Measurements from ENCODE around the gene PPARG.

- no peak for TF ChIP-seq CTCF (IDR thresholded peaks at IDR 0.05)
- no peak for TF ChIP-seq EP300 (IDR thresholded peaks at IDR 0.05)
Observed at GRCh38 chr3:12339701-12340480, 51.0 kb downstream of the PPARG start.
